ENCODE measurements around the gene TMEM25. TPM values are rescaled to one million over a fixed set of nuclear protein-coding genes. Genes with fewer than 3 reads are reported as not detected.
A peak's percentile ranks its signal among the peaks of the same experiment; 100 is the strongest.
"Not testable (repeated sequence)": the region's sequence is repeated elsewhere in the genome, so short reads cannot be mapped to it uniquely, and the experiment has no call there.

TMEM25 gene
- total RNA-seq, 2 donors from 2014 or later = 3.8 to 9.2 TPM

DNA sequence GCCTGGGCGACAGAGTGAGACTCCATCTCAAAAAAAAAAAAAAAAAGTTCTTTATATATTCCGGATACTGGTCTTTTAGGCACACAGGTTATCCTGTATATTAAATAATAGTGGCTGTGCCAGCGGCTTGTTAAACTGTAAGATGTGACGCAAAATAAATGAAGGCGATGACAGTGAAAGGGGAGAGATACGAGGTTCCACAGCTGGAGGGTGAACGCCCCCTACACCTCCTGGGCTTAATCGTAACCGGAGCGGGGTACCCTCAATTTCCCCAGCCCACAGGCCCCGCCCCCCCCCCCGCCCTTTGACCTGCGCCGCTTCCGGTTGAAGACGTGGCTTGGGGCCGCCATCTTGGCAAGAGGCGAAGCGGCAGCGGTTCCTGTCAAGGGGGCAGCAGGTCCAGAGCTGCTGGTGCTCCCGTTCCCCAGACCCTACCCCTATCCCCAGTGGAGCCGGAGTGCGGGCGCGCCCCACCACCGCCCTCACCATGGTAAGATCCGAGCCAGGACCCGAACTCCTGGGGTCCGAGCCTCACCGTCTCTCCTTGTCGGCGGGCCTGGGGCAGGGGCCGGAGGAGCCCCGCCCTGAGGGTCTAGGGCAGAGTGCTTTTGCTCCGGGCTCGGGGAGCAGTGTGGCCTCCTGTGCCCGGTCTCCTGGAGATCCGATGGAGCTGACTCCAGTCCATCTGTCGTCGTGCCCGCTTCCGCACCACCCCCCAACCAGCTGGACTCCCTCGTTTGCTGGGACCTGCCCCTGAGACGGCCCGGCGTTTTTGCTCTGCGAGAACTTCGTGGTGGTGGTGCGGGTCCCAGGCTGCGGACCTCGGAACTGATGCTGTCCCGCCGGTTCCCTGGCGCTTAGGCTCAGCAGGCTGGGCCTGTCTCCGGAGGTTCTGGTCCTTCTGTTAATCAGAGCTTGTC, 41.3 kb downstream of the TMEM25 start, which contains the start of gene ARCN1:
ARCN1 (plus strand) TSS at position 349 of the 920 bp plus-strand sequence; CDS start at position 488, 139 bp downstream.
- TF ChIP-seq, protein P1, sequence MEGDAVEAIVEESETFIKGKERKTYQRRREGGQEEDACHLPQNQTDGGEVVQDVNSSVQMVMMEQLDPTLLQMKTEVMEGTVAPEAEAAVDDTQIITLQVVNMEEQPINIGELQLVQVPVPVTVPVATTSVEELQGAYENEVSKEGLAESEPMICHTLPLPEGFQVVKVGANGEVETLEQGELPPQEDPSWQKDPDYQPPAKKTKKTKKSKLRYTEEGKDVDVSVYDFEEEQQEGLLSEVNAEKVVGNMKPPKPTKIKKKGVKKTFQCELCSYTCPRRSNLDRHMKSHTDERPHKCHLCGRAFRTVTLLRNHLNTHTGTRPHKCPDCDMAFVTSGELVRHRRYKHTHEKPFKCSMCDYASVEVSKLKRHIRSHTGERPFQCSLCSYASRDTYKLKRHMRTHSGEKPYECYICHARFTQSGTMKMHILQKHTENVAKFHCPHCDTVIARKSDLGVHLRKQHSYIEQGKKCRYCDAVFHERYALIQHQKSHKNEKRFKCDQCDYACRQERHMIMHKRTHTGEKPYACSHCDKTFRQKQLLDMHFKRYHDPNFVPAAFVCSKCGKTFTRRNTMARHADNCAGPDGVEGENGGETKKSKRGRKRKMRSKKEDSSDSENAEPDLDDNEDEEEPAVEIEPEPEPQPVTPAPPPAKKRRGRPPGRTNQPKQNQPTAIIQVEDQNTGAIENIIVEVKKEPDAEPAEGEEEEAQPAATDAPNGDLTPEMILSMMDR (IDR thresholded peaks at IDR 0.05) = no peak
- intact Hi-C loops (cut with DNase I) = no loop called here
- H3K4me1 ChIP-seq = peaks cover 13% of the 10 kb centered on the region
- no peaks in the 10 kb centered on the region for H3K9me3 ChIP-seq
- peak; percentile 83 for DNase-seq
- H3K36me3 ChIP-seq = no peaks in the 10 kb centered on the region
- peak within 1 kb of the TSS; percentile 96 for H3K4me3 ChIP-seq
- H3K9ac ChIP-seq (ENCODE audit: low read depth in 2 of 2, low read length in 2 of 2) = peak within 1 kb of the TSS; percentile 99 to 100
- H3K27ac ChIP-seq = peak within 1 kb of the TSS; percentile 97
- no peaks in the 10 kb centered on the region for H3K27me3 ChIP-seq

DNA sequence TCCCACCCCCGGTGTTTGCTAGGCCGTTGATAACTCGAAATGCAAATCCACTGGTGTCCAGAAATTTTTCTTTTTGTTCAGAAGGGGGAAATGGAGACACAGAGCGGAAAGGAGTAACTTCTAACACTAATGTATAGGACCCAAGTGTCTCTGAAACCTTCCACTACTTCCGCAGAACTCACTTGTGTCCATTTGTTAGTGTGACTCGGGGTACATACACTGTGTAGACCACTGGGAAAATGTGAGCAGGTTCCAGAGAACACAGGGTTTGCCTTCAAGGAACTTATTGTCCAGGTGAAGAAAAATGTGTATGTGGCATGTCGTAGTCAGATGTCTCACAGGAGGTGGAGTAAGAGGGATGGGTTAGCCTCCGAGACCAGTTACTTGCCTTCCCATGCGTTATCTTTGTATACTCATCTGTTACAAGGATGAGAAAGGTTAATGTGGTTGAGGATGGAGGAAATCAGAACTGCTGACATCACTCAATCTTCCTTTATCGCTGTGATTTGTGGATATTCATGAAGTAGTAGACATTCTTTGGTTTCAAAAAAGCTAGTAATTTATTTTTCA, 42.1 kb downstream of the TMEM25 start:
- no peaks in the 10 kb centered on the region for H3K27me3 ChIP-seq
- H3K36me3 ChIP-seq = no peaks in the 10 kb centered on the region
- intact Hi-C loops (cut with DNase I) = no loop called here
- peaks cover 13% of the 10 kb centered on the region for H3K4me1 ChIP-seq
- TF ChIP-seq, protein P1 (IDR thresholded peaks at IDR 0.05) = no peak
- no peaks in the 10 kb centered on the region for H3K9me3 ChIP-seq
- peak; percentile 29 for DNase-seq
- peak overlapping the region; percentile 97 for H3K27ac ChIP-seq
- peak overlapping the region; percentile 99 to 100 for H3K9ac ChIP-seq (ENCODE audit: low read depth in 2 of 2, low read length in 2 of 2)
- peak overlapping the region; percentile 96 for H3K4me3 ChIP-seq

DNA sequence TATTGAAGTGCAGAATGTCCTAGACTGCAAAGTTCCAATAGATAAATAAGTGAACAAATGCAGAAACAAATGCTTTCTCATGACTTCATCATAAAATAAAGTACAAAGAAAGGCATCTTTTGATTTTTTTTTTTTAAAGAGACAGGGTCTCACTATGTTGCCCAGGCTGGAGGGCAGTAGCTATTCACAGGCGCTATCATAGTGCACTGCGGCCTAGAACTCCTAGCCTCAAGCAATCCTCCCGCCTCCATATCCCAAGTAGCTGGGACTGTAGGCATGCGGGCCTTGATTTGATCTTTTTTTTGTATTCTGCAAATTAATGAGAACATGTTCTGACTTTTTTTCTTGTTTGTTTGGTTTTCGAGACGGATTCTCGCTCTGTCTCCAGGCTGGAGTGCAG, 43.6 kb downstream of the TMEM25 start:
- Histone ChIP-seq H3K36me3 (no peaks in the 10 kb centered on the region), H3K4me3 (no peak overlapping the region), H3K4me1 (peaks cover 13% of the 10 kb centered on the region), H3K27ac (no peak overlapping the region), H3K9ac (ENCODE audit: low read depth in 2 of 2, low read length in 2 of 2) (no peak overlapping the region), H3K9me3 (no peaks in the 10 kb centered on the region), H3K27me3 (no peaks in the 10 kb centered on the region)
- TF ChIP-seq, protein P1 (IDR thresholded peaks at IDR 0.05) = no peak
- no peak for DNase-seq
- intact Hi-C loops (cut with DNase I) = no loop called here

DNA sequence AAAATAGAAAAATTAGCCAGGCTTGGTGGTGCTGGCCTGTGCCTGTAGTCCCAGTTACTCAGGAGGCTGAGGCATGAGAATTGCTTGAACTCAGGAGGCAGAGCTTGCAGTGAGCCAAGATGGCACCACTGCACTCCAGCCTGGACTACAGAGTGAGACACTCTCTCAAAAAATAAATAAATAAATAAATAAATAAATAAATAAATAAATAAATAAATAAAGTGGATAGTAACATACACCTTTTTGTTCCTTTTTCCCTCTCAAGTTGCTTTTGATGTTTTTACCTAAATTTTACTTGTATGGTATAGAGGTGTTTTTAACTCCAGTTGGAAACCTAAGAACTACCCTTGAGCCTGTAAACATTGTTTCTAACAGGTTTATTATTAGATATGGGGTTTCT, 47.0 kb downstream of the TMEM25 start:
- intact Hi-C loops (cut with DNase I) = not testable (repeated sequence)
- H3K4me1 ChIP-seq = peaks cover 13% of the 10 kb centered on the region

DNA sequence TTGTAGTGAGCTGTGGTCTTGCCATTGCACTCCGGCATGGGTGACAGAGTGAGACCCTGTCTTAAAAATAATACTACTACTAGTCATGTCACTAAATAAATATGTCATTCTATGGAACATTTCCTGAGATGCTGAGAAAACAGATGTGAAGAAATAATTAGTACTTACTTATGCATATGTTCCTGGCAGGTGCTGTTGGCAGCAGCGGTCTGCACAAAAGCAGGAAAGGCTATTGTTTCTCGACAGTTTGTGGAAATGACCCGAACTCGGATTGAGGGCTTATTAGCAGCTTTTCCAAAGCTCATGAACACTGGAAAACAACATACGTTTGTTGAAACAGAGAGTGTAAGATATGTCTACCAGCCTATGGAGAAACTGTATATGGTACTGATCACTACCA, 50.1 kb downstream of the TMEM25 start:
- no peak overlapping the region for H3K4me3 ChIP-seq
- H3K36me3 ChIP-seq = peaks cover 6% of the 10 kb centered on the region
- DNase-seq = no peak
- no peaks in the 10 kb centered on the region for H3K4me1 ChIP-seq
- H3K9ac ChIP-seq (ENCODE audit: low read depth in 2 of 2, low read length in 2 of 2) = no peak overlapping the region
- no peaks in the 10 kb centered on the region for H3K9me3 ChIP-seq
- H3K27ac ChIP-seq = no peak overlapping the region
- intact Hi-C loops (cut with DNase I) = no loop called here
- no peaks in the 10 kb centered on the region for H3K27me3 ChIP-seq
- TF ChIP-seq, protein P1 (IDR thresholded peaks at IDR 0.05) = no peak

More for the DNA sequence above, 47.0 kb downstream of the TMEM25 start:
- not testable (repeated sequence) for H3K36me3 ChIP-seq; H3K9me3 ChIP-seq; H3K27me3 ChIP-seq; H3K9ac ChIP-seq (ENCODE audit: low read depth in 2 of 2, low read length in 2 of 2); DNase-seq; H3K4me3 ChIP-seq; H3K27ac ChIP-seq

Other genes with a start within 250 kb of the TMEM25 start
- gene CD3E, start 226.5 kb upstream of the TMEM25 start, total RNA-seq = 1 to 10 TPM; 4.3 to 5.7 TPM
- 1 to 10 TPM; 3.1 to 4.7 TPM for gene CD3D, start 188.5 kb upstream of the TMEM25 start, total RNA-seq
- 1 to 10 TPM; 1.6 to 2.0 TPM for gene CD3G, start 186.8 kb upstream of the TMEM25 start, total RNA-seq
- gene UBE4A, start 171.6 kb upstream of the TMEM25 start, total RNA-seq = 10 to 100 TPM; 44.8 to 46.9 TPM
- 100 to 1,000 TPM; 282 to 380 TPM for gene ATP5MG, start 129.6 kb upstream of the TMEM25 start, total RNA-seq
- 10 to 100 TPM; 33.8 to 45.1 TPM for gene KMT2A, start 94.7 kb upstream of the TMEM25 start, total RNA-seq
- gene TTC36, start 3.7 kb upstream of the TMEM25 start, total RNA-seq = under 1 TPM; 0.35 to 0.66 TPM
- 1 to 10 TPM; 9.3 to 9.5 TPM for gene IFT46, start 34.7 kb downstream of the TMEM25 start, total RNA-seq
- gene ARCN1, start 41.2 kb downstream of the TMEM25 start, total RNA-seq = 100 to 1,000 TPM; 151 to 171 TPM
- gene PHLDB1, start 76.4 kb downstream of the TMEM25 start, total RNA-seq = 10 to 100 TPM; 60.1 to 88.6 TPM
- gene TREH, start 148.5 kb downstream of the TMEM25 start, total RNA-seq = 1 to 10 TPM; 2.4 to 2.8 TPM